Parathyroid adenoma (tissue), 2 donors: ENCODE measurements around the gene PRKCA.

Experiments
- H2AFZ ChIP-seq: fragments of 300-600 bp; sonication (generic); one replicate; pipeline ENCODE4 v1.7.0; 2017; ENCODE audit warnings: antibody characterized with exemption, mild to moderate bottlenecking
- H3K27ac ChIP-seq: fragments of 300-600 bp; sonication (generic); one replicate; pipeline ENCODE4 v1.7.0; 2017
- H3K27me3 ChIP-seq: fragments of 300-600 bp; sonication (generic); one replicate; pipeline ENCODE4 v1.7.0; 2017; ENCODE audit warnings: low read length; ENCODE audit not compliant: control insufficient read depth, insufficient read depth
- H3K36me3 ChIP-seq: fragments of 300-600 bp; sonication (generic); one replicate; pipeline ENCODE4 v1.7.0; 2017; ENCODE audit warnings: low read length; ENCODE audit not compliant: control insufficient read depth, insufficient read depth
- H3K4me1 ChIP-seq: fragments of 300-600 bp; sonication (generic); one replicate; pipeline ENCODE4 v1.7.0; 2017; ENCODE audit warnings: control low read depth
- H3K4me2 ChIP-seq: fragments of 300-600 bp; sonication (generic); one replicate; pipeline ENCODE4 v1.7.0; 2017; ENCODE audit warnings: low read length
- H3K4me3 ChIP-seq: fragments of 300-600 bp; sonication (generic); one replicate; pipeline ENCODE4 v1.7.0; 2017; ENCODE audit warnings: low read depth, low read length
- H3K79me2 ChIP-seq: fragments of 300-600 bp; sonication (generic); one replicate; pipeline ENCODE4 v1.7.0; 2017; ENCODE audit warnings: control low read depth
- H3K9ac ChIP-seq: fragments of 300-600 bp; sonication (generic); one replicate; pipeline ENCODE4 v1.7.0; 2017; ENCODE audit warnings: mild to moderate bottlenecking
- H3K9me3 ChIP-seq: fragments of 300-600 bp; sonication (generic); one replicate; pipeline ENCODE4 v1.7.0; 2017; ENCODE audit warnings: low read length; ENCODE audit not compliant: control insufficient read depth
- CTCF ChIP-seq: fragments of 300-600 bp; sonication (generic); IDR thresholded peaks from one replicate; pipeline ENCODE4 v1.7.0; 2017; ENCODE audit warnings: antibody characterized with exemption, mild to moderate bottlenecking
- donor health status: primary hyperparathyroidism.

Gene PRKCA

GRCh38 chr17:66523378-66524200 lies 221.2 kb downstream of the PRKCA start:
- no peaks in the 10 kb centered on the region for H3K9me3 ChIP-seq
- no peak for TF ChIP-seq CTCF
- no peak overlapping the region for H3K4me3 ChIP-seq
- no peak overlapping the region for H3K9ac ChIP-seq
- no peak overlapping the region for H2AFZ ChIP-seq
- no peak overlapping the region for H3K4me2 ChIP-seq
- no peak overlapping the region for H3K27ac ChIP-seq
- no peaks in the 10 kb centered on the region for H3K27me3 ChIP-seq
- no peaks in the 10 kb centered on the region for H3K79me2 ChIP-seq
- no peaks in the 10 kb centered on the region for H3K36me3 ChIP-seq
- no peaks in the 10 kb centered on the region for H3K4me1 ChIP-seq

GRCh38 chr17:66524877-66525276 lies 222.5 kb downstream of the PRKCA start:
- H3K27ac ChIP-seq, result no peak overlapping the region
- H3K79me2 ChIP-seq, result no peaks in the 10 kb centered on the region
- no peak overlapping the region for H3K4me3 ChIP-seq

GRCh38 chr17:66525338-66525737 lies 222.9 kb downstream of the PRKCA start:
- Histone ChIP-seq H3K4me2 (no peak overlapping the region), H3K4me1 (no peaks in the 10 kb centered on the region), H3K36me3 (no peaks in the 10 kb centered on the region), H3K9ac (no peak overlapping the region), H3K27ac (no peak overlapping the region), H3K4me3 (no peak overlapping the region), H3K27me3 (no peaks in the 10 kb centered on the region), H3K9me3 (no peaks in the 10 kb centered on the region), H2AFZ (no peak overlapping the region), H3K79me2 (no peaks in the 10 kb centered on the region)
- no peak for TF ChIP-seq CTCF

More at GRCh38 chr17:66524877-66525276, 222.5 kb downstream of the PRKCA start:
- no peaks in the 10 kb centered on the region for H3K36me3 ChIP-seq
- H3K9me3 ChIP-seq, result no peaks in the 10 kb centered on the region
- no peak overlapping the region for H3K9ac ChIP-seq
- H2AFZ ChIP-seq, result no peak overlapping the region
- H3K27me3 ChIP-seq, result no peaks in the 10 kb centered on the region
- no peak overlapping the region for H3K4me2 ChIP-seq
- TF ChIP-seq CTCF, result no peak
- H3K4me1 ChIP-seq, result no peaks in the 10 kb centered on the region

GRCh38 chr17:66526827-66527226 lies 224.4 kb downstream of the PRKCA start:
- Histone ChIP-seq H3K79me2 (no peaks in the 10 kb centered on the region), H3K4me1 (no peaks in the 10 kb centered on the region), H3K36me3 (no peaks in the 10 kb centered on the region), H3K4me2 (no peak overlapping the region), H3K4me3 (no peak overlapping the region), H3K27me3 (no peaks in the 10 kb centered on the region), H2AFZ (no peak overlapping the region), H3K27ac (no peak overlapping the region), H3K9me3 (no peaks in the 10 kb centered on the region), H3K9ac (no peak overlapping the region)
- TF ChIP-seq CTCF, result no peak

- H3K9ac ChIP-seq, result no peak overlapping the region
- no peaks in the 10 kb centered on the region for H3K27me3 ChIP-seq
- H3K79me2 ChIP-seq, result no peaks in the 10 kb centered on the region
- H3K4me2 ChIP-seq, result no peak overlapping the region
- no peaks in the 10 kb centered on the region for H3K4me1 ChIP-seq
- no peak overlapping the region for H3K27ac ChIP-seq
- H2AFZ ChIP-seq, result no peak overlapping the region
- H3K36me3 ChIP-seq, result no peaks in the 10 kb centered on the region
- H3K9me3 ChIP-seq, result no peaks in the 10 kb centered on the region
- H3K4me3 ChIP-seq, result no peak overlapping the region
- TF ChIP-seq CTCF, result no peak
Observed at GRCh38 chr17:66527335-66527734, 224.9 kb downstream of the PRKCA start.
